Subcutaneous preadipocyte (primary cell): Measurements from ENCODE around the gene TAF8. TPM values are rescaled to one million over a fixed set of nuclear protein-coding genes. Genes with fewer than 3 reads are reported as not detected.
A peak's percentile ranks its signal among the peaks of the same experiment; 100 is the strongest.

ENCODE experiments used
- small RNA-seq: library from RNA; depleted of rRNA; stranded (forward); fragments of <200 nt; gene quantifications from one replicate; pipeline ENCODE3, GENCODE V24; 2012
- total RNA-seq: library from RNA; depleted of rRNA; stranded (reverse); fragments of >200 nt; gene quantifications from 2 replicates; pipeline ENCODE4 v1.2.3, GENCODE V29; 2012

The TAF8 gene, protein sequence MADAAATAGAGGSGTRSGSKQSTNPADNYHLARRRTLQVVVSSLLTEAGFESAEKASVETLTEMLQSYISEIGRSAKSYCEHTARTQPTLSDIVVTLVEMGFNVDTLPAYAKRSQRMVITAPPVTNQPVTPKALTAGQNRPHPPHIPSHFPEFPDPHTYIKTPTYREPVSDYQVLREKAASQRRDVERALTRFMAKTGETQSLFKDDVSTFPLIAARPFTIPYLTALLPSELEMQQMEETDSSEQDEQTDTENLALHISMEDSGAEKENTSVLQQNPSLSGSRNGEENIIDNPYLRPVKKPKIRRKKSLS
- 20.2 and 20.9 TPM in 2 replicates for total RNA-seq

DNA sequence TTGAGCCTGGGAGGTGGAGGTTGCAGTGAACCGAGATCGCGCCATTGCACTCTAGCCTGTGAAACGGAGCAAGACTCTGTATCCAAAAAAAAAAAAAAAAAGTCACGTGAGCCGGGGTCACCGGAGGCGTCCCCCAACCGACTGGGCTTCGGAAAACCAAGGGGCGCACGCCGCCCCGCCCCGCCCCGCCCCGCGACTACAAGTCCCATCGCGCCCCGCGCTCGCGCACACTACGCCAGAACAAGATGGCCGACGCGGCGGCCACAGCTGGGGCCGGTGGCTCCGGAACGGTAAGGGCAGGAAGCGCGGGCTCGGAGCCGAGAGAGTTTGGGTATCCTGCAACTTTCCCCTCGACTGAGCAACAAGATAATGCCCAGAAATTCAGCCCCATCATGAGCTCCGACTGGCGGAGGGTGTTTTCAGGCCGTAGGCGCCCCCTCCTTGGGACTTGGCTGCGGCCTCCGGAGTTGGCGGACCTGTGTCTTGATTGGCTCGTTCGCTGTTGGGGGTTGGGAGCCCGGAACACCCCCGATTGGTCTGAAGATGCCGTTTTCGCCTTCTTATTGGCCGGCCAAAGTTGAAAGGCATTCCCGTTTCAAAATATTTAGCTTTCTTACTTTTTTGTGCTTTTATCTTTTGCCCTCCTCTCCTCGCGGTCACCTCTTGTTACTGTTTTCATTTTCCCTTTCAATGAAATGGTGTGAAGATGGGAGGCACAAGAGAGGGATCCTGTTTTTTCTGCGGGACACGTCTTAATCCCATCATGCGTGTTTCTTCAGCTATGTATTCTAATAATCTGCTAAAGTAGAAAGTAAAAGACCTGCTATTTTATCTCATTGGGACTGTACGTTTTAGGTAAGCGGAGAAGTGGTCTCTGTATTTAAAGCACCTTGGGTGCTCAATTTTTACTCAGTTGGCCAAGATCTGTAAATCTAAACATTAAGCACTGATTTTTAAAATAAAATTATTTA lies at the start of gene TAF8:
Gene TAF8, plus strand, starts transcription at position 228 of the 971 bp plus-strand sequence. Its CDS starts 18 bp downstream, at position 246.

Small RNA genes lying within 50 kb of the gene (small RNA-seq; reads per million reads assigned to genes)
- gene RNU6-761P: 0.27 reads per million, percentile 5 among the genes with 10 or more reads in this experiment

Other genes starting within 250 kb of the TAF8 start
- gene USP49, start 155.1 kb upstream of the TAF8 start, total RNA-seq: 2.0 and 2.2 TPM in 2 replicates
- gene MED20, start 129.4 kb upstream of the TAF8 start, total RNA-seq: 17.6 and 20.5 TPM in 2 replicates
- 24.6 and 28.9 TPM in 2 replicates for gene BYSL, start 129.0 kb upstream of the TAF8 start, total RNA-seq
- gene CCND3, start 108.7 kb upstream of the TAF8 start, total RNA-seq: 38.6 and 50.2 TPM in 2 replicates
- 4.5 and 5.5 TPM in 2 replicates for gene C6orf132, start 92.1 kb downstream of the TAF8 start, total RNA-seq
- not detected in 2 replicates for gene GUCA1A, start 122.8 kb downstream of the TAF8 start, total RNA-seq
- 0.20 and 0.73 TPM in 2 replicates for gene GUCA1B, start 144.4 kb downstream of the TAF8 start, total RNA-seq
- 39.7 and 64.1 TPM in 2 replicates for gene MRPS10, start 167.3 kb downstream of the TAF8 start, total RNA-seq